SKM-1 (cell line): Measurements from ENCODE around the gene ADNP.
"Not testable (repeated sequence)": the region's sequence is repeated elsewhere in the genome, so short reads cannot be mapped to it uniquely, and the experiment has no call there.

Experiments
- DNase-seq: peaks from one replicate; lab custom pipeline; 2025; ENCODE audit not compliant: unreplicated experiment; lab: John Stamatoyannopoulos, UW

Gene ADNP

GRCh38 chr20:50931306-50932015 is at the start of gene ADNP:
Gene ADNP, minus strand, starts transcription at chr20:50931437. Its CDS starts 27,441 bp downstream, at chr20:50903996.
- peak; percentile 44 for DNase-seq

GRCh38 chr20:50980071-50980681 is 48.9 kb upstream of the ADNP start:
- DNase-seq = peak; percentile 16

- DNase-seq = not testable (repeated sequence)
These were observed 47.3 kb upstream of the ADNP start for GRCh38 chr20:50978533-50978932.

GRCh38 chr20:50977066-50978021 is 46.1 kb upstream of the ADNP start:
- DNase-seq = no peak

GRCh38 chr20:50975701-50976330 is 44.6 kb upstream of the ADNP start:
- DNase-seq = no peak

GRCh38 chr20:50969912-50970311 is 38.7 kb upstream of the ADNP start:
- no peak for DNase-seq

GRCh38 chr20:50969435-50969834 is 38.2 kb upstream of the ADNP start:
- DNase-seq = no peak

- DNase-seq = no peak
These were observed 37.1 kb upstream of the ADNP start for GRCh38 chr20:50968289-50968688.

GRCh38 chr20:50967586-50967985 is 36.3 kb upstream of the ADNP start:
- no peak for DNase-seq

- DNase-seq = no peak
These were observed 28.4 kb upstream of the ADNP start for GRCh38 chr20:50959543-50960126.

- DNase-seq = peak; percentile 89
These were observed 27.6 kb upstream of the ADNP start, which contains the start of gene MOCS3 for GRCh38 chr20:50958615-50959542. Gene MOCS3, plus strand, starts transcription at chr20:50958818. Its CDS starts 25 bp downstream, at chr20:50958843.

GRCh38 chr20:50957798-50958614 is 26.8 kb upstream of the ADNP start, which contains the start of gene DPM1:
Gene DPM1, minus strand, starts transcription at chr20:50958532. Its CDS starts 9 bp downstream, at chr20:50958523.
- DNase-seq = peak; percentile 89

- no peak for DNase-seq
These were observed 26.0 kb upstream of the ADNP start for GRCh38 chr20:50957276-50957675.

GRCh38 chr20:50953821-50954220 is 22.6 kb upstream of the ADNP start:
- no peak for DNase-seq

GRCh38 chr20:50953196-50953595 is 22.0 kb upstream of the ADNP start:
- no peak for DNase-seq

- DNase-seq = no peak
These were observed 17.0 kb upstream of the ADNP start for GRCh38 chr20:50948132-50948785.

GRCh38 chr20:50943069-50943468 is 11.8 kb upstream of the ADNP start:
- DNase-seq = no peak

GRCh38 chr20:50933589-50933988 is 2.4 kb upstream of the ADNP start:
- DNase-seq = no peak
